ENCODE data around the gene CCND2.

The CCND2 gene

GRCh38 chr12:4301932-4302501, 28.5 kb downstream of the CCND2 start:
- no peak for DNase-seq (ENCODE audit: low read depth)
- TF ChIP-seq CTCF (IDR thresholded peaks at IDR 0.05; ENCODE audit: low read length, missing control alignments): no peak
- no peak overlapping the region for H3K4me3 ChIP-seq (replicated peaks; ENCODE audit: low read depth, low read length)

GRCh38 chr12:4302881-4303280, 29.3 kb downstream of the CCND2 start:
- DNase-seq (ENCODE audit: low read depth): no peak
- TF ChIP-seq CTCF (IDR thresholded peaks at IDR 0.05; ENCODE audit: low read length, missing control alignments): no peak
- H3K4me3 ChIP-seq (replicated peaks; ENCODE audit: low read depth, low read length): no peak overlapping the region

GRCh38 chr12:4303750-4304149, 30.2 kb downstream of the CCND2 start:
- no peak for DNase-seq (ENCODE audit: low read depth)

GRCh38 chr12:4307593-4308333, 34.2 kb downstream of the CCND2 start:
- TF ChIP-seq CTCF (IDR thresholded peaks at IDR 0.05; ENCODE audit: low read length, missing control alignments): peak; percentile 84
- H3K4me3 ChIP-seq (replicated peaks; ENCODE audit: low read depth, low read length): no peak overlapping the region
- DNase-seq (ENCODE audit: low read depth): peak; percentile 82

More at GRCh38 chr12:4303750-4304149, 30.2 kb downstream of the CCND2 start:
- H3K4me3 ChIP-seq (replicated peaks; ENCODE audit: low read depth, low read length): no peak overlapping the region
- no peak for TF ChIP-seq CTCF (IDR thresholded peaks at IDR 0.05; ENCODE audit: low read length, missing control alignments)

- TF ChIP-seq CTCF (IDR thresholded peaks at IDR 0.05; ENCODE audit: low read length, missing control alignments): no peak
Observed at GRCh38 chr12:4308334-4308950, 34.9 kb downstream of the CCND2 start.

GRCh38 chr12:4311776-4312175, 38.2 kb downstream of the CCND2 start:
- no peak for TF ChIP-seq CTCF (IDR thresholded peaks at IDR 0.05; ENCODE audit: low read length, missing control alignments)
- DNase-seq (ENCODE audit: low read depth): no peak
- H3K4me3 ChIP-seq (replicated peaks; ENCODE audit: low read depth, low read length): no peak overlapping the region

More at GRCh38 chr12:4308334-4308950, 34.9 kb downstream of the CCND2 start:
- no peak for DNase-seq (ENCODE audit: low read depth)
- no peak overlapping the region for H3K4me3 ChIP-seq (replicated peaks; ENCODE audit: low read depth, low read length)
